ENCODE measurements around the gene EXOC8.
"Not testable (repeated sequence)": the region's sequence is repeated elsewhere in the genome, so short reads cannot be mapped to it uniquely, and the experiment has no call there.

Gene EXOC8

GRCh38 chr1:231354330-231355020 lies 16.8 kb upstream of the EXOC8 start:
- Histone ChIP-seq H3K9ac (no peak overlapping the region), H4K20me1 (peaks cover 11% of the 10 kb centered on the region; the same call in 1 of the 2 replicates), H3K27me3 (no peaks in the 10 kb centered on the region), H3K4me3 (no peak overlapping the region), H3K27ac (no peak overlapping the region), H3K9me3 (no peaks in the 10 kb centered on the region), H3K4me1 (no peaks in the 10 kb centered on the region), H3K4me2 (no peak overlapping the region), H3K36me3 (peaks cover 40% of the 10 kb centered on the region)
- TF ChIP-seq Cebpa-rat (IDR thresholded peaks at IDR 0.05): no peak

DNA sequence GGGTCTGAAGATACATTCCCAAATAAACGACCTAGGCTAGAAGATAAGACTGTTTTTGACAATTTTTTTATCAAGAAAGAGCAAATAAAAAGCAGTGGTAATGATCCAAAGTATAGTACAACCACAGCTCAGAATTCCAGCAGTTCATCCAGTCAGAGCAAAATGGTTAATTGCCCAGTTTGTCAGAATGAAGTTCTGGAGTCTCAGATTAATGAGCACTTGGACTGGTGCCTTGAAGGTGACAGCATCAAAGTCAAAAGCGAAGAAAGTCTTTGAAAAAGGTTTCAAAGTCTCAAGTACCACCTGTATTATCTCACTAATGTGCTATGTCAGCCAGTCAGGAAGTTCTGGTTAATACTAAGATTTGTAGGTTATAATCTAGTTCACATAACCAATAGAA lies 15.4 kb upstream of the EXOC8 start:
- Histone ChIP-seq H3K9me3 (no peaks in the 10 kb centered on the region), H4K20me1 (peaks cover 5% of the 10 kb centered on the region; the same call in 1 of the 2 replicates), H3K36me3 (peaks cover 54% of the 10 kb centered on the region), H3K4me3 (no peak overlapping the region), H3K4me2 (no peak overlapping the region), H3K27ac (no peak overlapping the region), H3K9ac (no peak overlapping the region), H3K27me3 (no peaks in the 10 kb centered on the region), H3K4me1 (no peaks in the 10 kb centered on the region)
- no peak for TF ChIP-seq Cebpa-rat (IDR thresholded peaks at IDR 0.05)

- H4K20me1 ChIP-seq: 0 out of 2 replicates have a peak, but pooled peaks cover 5% of the 10 kb centered on the region
- no peaks in the 10 kb centered on the region for H3K27me3 ChIP-seq
- H3K9me3 ChIP-seq: no peaks in the 10 kb centered on the region
- no peak for TF ChIP-seq Cebpa-rat (IDR thresholded peaks at IDR 0.05)
- no peak overlapping the region for H3K4me2 ChIP-seq
- no peaks in the 10 kb centered on the region for H3K4me1 ChIP-seq
- H3K4me3 ChIP-seq: no peak overlapping the region
- no peak overlapping the region for H3K27ac ChIP-seq
- no peak overlapping the region for H3K9ac ChIP-seq
- peaks cover 65% of the 10 kb centered on the region for H3K36me3 ChIP-seq
These were observed 14.2 kb upstream of the EXOC8 start for GRCh38 chr1:231351816-231352215.

DNA sequence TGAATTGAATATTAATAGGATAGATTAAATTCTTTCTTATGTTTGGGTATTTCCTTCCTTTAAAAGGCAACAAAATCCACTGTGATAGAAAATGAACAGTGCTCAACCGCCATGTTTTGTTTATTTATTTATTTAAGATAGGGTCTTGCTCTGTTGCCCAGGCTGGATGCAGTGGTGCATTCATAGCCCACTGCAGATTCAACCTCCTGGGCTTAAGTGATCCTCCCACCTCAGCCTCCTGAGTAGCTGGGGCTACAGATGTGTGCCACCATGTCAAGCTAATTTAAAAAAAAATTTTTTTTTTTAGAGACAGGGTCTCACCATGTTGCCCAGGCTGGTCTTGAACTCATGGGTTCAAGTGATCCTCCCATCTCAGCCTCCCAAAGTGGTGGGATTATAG lies 11.2 kb upstream of the EXOC8 start:
- H3K36me3 ChIP-seq: peaks cover 79% of the 10 kb centered on the region
- not testable (repeated sequence) for H3K9me3 ChIP-seq, H3K9ac ChIP-seq

DNA sequence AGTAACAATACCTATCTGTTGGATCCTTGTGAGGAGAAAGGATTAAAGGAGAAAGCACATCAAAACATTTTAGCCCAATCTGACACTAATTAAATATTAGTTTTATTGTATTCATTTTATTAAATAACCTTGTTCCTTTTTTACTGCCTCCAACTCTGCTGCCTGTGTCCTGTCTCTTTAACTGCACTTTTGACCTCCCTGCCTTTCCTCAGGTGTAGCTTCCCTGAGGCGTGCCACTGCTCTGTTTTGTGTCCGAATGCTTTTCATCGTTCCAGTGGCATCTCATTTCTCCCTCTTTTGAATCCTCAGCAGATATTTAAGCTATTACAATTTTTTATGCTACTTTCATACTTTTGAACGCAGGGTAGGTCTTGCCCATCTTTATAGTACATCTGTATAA lies 10.8 kb upstream of the EXOC8 start:
- peaks cover 83% of the 10 kb centered on the region for H3K36me3 ChIP-seq
- no peak for TF ChIP-seq Cebpa-rat (IDR thresholded peaks at IDR 0.05)

More for the DNA sequence above, 11.2 kb upstream of the EXOC8 start:
- not testable (repeated sequence) for H3K4me3 ChIP-seq, H3K4me1 ChIP-seq, H3K4me2 ChIP-seq, H3K27me3 ChIP-seq, H3K27ac ChIP-seq
- 0 out of 2 replicates have a peak, but pooled peaks cover 17% of the 10 kb centered on the region for H4K20me1 ChIP-seq

DNA sequence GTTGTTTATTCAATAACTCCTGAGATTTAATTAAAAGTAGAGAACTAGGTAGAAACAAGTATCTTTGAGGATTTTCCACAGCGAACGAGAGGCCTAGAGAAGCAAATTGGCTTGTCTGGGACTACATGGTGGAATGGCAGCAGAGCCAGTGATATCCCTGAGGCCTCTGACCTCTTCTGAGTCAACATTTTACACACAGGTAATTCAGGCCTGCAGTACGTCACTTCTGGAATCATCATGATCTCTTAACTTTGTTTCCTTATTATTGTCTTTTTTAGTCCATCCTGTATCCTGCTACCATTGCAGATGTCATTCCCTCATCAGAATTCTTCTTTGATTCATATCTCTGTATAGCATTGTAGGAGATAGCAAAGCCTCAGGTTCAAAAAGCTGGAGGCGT lies 10.3 kb upstream of the EXOC8 start:
- peaks cover 84% of the 10 kb centered on the region for H3K36me3 ChIP-seq
- H3K9ac ChIP-seq: no peak overlapping the region
- no peaks in the 10 kb centered on the region for H3K9me3 ChIP-seq
- TF ChIP-seq Cebpa-rat (IDR thresholded peaks at IDR 0.05): no peak
- no peaks in the 10 kb centered on the region for H3K27me3 ChIP-seq
- no peak overlapping the region for H3K4me3 ChIP-seq
- no peak overlapping the region for H3K4me2 ChIP-seq
- no peak overlapping the region for H3K27ac ChIP-seq
- H3K4me1 ChIP-seq: no peaks in the 10 kb centered on the region
- 0 out of 2 replicates have a peak, but pooled peaks cover 17% of the 10 kb centered on the region for H4K20me1 ChIP-seq

More for the DNA sequence above, 10.8 kb upstream of the EXOC8 start:
- no peak overlapping the region for H3K9ac ChIP-seq
- no peaks in the 10 kb centered on the region for H3K9me3 ChIP-seq
- H3K4me2 ChIP-seq: no peak overlapping the region
- H3K4me3 ChIP-seq: no peak overlapping the region
- no peaks in the 10 kb centered on the region for H3K4me1 ChIP-seq
- no peaks in the 10 kb centered on the region for H3K27me3 ChIP-seq
- H3K27ac ChIP-seq: no peak overlapping the region
- 0 out of 2 replicates have a peak, but pooled peaks cover 17% of the 10 kb centered on the region for H4K20me1 ChIP-seq

DNA sequence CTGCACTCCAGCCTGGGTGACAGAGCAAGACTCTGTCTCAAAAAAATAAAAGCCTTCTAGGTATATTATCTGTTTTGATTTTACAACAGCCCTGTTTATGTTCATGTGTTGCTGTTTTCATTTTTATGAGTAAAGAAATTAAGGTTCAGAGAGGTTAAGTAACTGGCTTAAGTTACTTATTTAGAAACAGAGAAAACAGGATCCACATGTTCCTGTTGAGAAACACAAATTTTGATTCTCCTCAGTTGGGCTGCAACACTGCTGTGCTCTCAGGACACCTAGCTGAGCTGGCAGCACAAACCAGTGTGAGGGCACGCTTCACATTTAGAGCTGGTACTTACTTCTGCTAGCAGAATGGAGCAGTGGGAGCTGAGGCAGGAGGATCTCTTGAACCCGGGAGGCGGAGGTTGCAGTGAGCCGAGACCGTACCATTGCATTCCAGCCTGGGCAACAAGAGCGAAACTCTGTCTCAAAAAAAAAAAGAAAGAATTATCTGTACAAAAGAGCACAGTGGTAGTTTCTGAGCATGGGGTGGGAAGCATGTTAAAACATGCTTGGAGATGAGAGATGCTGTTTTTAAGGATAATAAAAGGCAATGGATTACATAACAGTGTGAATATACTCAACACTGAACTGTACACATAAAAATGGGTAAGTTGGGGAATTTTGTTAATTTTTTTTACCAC lies 2.8 kb upstream of the EXOC8 start:
- no peaks in the 10 kb centered on the region for H3K27me3 ChIP-seq
- H3K27ac ChIP-seq: no peak overlapping the region
- no peak overlapping the region for H3K9ac ChIP-seq
- H4K20me1 ChIP-seq: peaks cover 43% of the 10 kb centered on the region
- H3K4me2 ChIP-seq: peak overlapping the region; percentile 94; the same call in 1 of the 2 replicates
- TF ChIP-seq Cebpa-rat (IDR thresholded peaks at IDR 0.05): no peak
- H3K4me1 ChIP-seq: peaks cover 32% of the 10 kb centered on the region
- no peaks in the 10 kb centered on the region for H3K9me3 ChIP-seq
- H3K4me3 ChIP-seq: no peak overlapping the region
- H3K36me3 ChIP-seq: peaks cover 38% of the 10 kb centered on the region

- Histone ChIP-seq H3K27me3 (no peaks in the 10 kb centered on the region), H3K9me3 (no peaks in the 10 kb centered on the region), H3K4me1 (peaks cover 52% of the 10 kb centered on the region), H3K36me3 (peaks cover 29% of the 10 kb centered on the region), H3K4me2 (peak within 1 kb of the TSS; percentile 99), H3K9ac (peak within 1 kb of the TSS; percentile 92), H3K27ac (peak within 1 kb of the TSS; percentile 91), H4K20me1 (peaks cover 47% of the 10 kb centered on the region), H3K4me3 (peak within 1 kb of the TSS; percentile 97)
- no peak for TF ChIP-seq Cebpa-rat (IDR thresholded peaks at IDR 0.05)
These were observed 847 bp upstream of the EXOC8 start, which contains the start of gene SPRTN for GRCh38 chr1:231338270-231339128. Gene SPRTN, plus strand, starts transcription at chr1:231338293. Its CDS starts 91 bp downstream, at chr1:231338384.

- H4K20me1 ChIP-seq: peaks cover 57% of the 10 kb centered on the region
- H3K36me3 ChIP-seq: peaks cover 17% of the 10 kb centered on the region
- H3K27me3 ChIP-seq: no peaks in the 10 kb centered on the region
- no peaks in the 10 kb centered on the region for H3K9me3 ChIP-seq
- TF ChIP-seq Cebpa-rat (IDR thresholded peaks at IDR 0.05): no peak
- peak overlapping the region; percentile 91 for H3K27ac ChIP-seq
- H3K4me3 ChIP-seq: peak overlapping the region; percentile 97
- H3K9ac ChIP-seq: peak overlapping the region; percentile 92
- peak overlapping the region; percentile 99 for H3K4me2 ChIP-seq
- peaks cover 61% of the 10 kb centered on the region for H3K4me1 ChIP-seq
These were observed 595 bp downstream of the EXOC8 start for GRCh38 chr1:231337043-231337471.

Measured in BLaER1 (cell line).